HL-60 (cell line): Measurements from ENCODE around the gene MNAT1.

Experiments
- DNase-seq, 2 experiments: peaks; one replicate each; pipeline ENCODE4 v3.0.0-alpha.2; 2010 to 2020; ENCODE audit warnings: low read depth in 1 of 2, low spot score in 1 of 2
- H3K27ac ChIP-seq: fragments of 250-450 bp; sonication (Bioruptor Pico); replicated peaks from 2 replicates; pipeline ENCODE4 v1.5.1; 2020; ENCODE audit warnings: mild to moderate bottlenecking, moderate library complexity
- H3K27me3 ChIP-seq: fragments of 250-450 bp; sonication (Bioruptor Pico); 2 replicates; pipeline ENCODE4 v1.5.1; 2021; ENCODE audit warnings: mild to moderate bottlenecking, moderate library complexity; ENCODE audit not compliant: insufficient read depth, poor library complexity, severe bottlenecking
- H3K4me3 ChIP-seq: replicated peaks from 2 replicates; pipeline ENCODE4 v1.5.1; 2011; ENCODE audit warnings: mild to moderate bottlenecking, control low read depth, low read length; ENCODE audit not compliant: insufficient read depth
- GABPA ChIP-seq: IDR thresholded peaks from 2 replicates; pipeline ENCODE4 v1.6.1; 2012; ENCODE audit warnings: low read depth
- POLR2AphosphoS5 ChIP-seq: IDR thresholded peaks from 2 replicates; pipeline ENCODE4 v1.6.1; 2012; ENCODE audit warnings: low read depth
- SPI1 ChIP-seq: IDR thresholded peaks from 2 replicates; pipeline ENCODE4 v1.6.1; 2012; ENCODE audit warnings: low read depth, mild to moderate bottlenecking, borderline replicate concordance
- TF ChIP-seq, protein P1 (sequence below): IDR thresholded peaks from 2 replicates; pipeline ENCODE4 v1.6.1; 2012; ENCODE audit warnings: low read depth; ENCODE audit not compliant: insufficient replicate concordance
- TF ChIP-seq, protein P2 (sequence below): IDR thresholded peaks from one replicate; pipeline ENCODE4 v1.5.1; 2011; ENCODE audit warnings: low read length, control low read depth, inconsistent platforms; ENCODE audit not compliant: insufficient read depth

MNAT1 gene

DNA sequence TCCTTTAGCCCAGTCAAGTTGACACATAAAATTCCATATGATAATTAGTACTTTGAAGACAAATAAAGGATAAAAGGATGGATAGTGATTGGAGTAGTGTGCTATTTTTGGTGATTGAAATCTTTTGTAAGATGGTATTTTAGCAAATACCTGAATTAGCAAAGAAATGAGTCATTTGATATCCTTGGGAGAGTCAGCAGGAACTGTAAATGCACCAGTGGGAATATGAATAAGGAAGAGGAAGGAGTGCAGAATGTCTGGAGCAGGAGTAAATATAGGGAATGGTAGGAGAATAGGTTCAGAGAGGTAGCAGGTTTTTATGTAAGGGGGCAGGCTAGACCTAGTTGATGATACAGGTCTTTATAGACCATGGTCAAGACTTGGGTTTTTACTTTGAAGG lies 171.4 kb downstream of the MNAT1 start:
- no peaks in the 10 kb centered on the region for H3K27me3 ChIP-seq
- DNase-seq, result no peak
- TF ChIP-seq POLR2AphosphoS5 (no peak), GABPA (no peak), SPI1 (no peak)
- TF ChIP-seq, protein P1, sequence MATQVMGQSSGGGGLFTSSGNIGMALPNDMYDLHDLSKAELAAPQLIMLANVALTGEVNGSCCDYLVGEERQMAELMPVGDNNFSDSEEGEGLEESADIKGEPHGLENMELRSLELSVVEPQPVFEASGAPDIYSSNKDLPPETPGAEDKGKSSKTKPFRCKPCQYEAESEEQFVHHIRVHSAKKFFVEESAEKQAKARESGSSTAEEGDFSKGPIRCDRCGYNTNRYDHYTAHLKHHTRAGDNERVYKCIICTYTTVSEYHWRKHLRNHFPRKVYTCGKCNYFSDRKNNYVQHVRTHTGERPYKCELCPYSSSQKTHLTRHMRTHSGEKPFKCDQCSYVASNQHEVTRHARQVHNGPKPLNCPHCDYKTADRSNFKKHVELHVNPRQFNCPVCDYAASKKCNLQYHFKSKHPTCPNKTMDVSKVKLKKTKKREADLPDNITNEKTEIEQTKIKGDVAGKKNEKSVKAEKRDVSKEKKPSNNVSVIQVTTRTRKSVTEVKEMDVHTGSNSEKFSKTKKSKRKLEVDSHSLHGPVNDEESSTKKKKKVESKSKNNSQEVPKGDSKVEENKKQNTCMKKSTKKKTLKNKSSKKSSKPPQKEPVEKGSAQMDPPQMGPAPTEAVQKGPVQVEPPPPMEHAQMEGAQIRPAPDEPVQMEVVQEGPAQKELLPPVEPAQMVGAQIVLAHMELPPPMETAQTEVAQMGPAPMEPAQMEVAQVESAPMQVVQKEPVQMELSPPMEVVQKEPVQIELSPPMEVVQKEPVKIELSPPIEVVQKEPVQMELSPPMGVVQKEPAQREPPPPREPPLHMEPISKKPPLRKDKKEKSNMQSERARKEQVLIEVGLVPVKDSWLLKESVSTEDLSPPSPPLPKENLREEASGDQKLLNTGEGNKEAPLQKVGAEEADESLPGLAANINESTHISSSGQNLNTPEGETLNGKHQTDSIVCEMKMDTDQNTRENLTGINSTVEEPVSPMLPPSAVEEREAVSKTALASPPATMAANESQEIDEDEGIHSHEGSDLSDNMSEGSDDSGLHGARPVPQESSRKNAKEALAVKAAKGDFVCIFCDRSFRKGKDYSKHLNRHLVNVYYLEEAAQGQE, result no peak
- TF ChIP-seq, protein P2, sequence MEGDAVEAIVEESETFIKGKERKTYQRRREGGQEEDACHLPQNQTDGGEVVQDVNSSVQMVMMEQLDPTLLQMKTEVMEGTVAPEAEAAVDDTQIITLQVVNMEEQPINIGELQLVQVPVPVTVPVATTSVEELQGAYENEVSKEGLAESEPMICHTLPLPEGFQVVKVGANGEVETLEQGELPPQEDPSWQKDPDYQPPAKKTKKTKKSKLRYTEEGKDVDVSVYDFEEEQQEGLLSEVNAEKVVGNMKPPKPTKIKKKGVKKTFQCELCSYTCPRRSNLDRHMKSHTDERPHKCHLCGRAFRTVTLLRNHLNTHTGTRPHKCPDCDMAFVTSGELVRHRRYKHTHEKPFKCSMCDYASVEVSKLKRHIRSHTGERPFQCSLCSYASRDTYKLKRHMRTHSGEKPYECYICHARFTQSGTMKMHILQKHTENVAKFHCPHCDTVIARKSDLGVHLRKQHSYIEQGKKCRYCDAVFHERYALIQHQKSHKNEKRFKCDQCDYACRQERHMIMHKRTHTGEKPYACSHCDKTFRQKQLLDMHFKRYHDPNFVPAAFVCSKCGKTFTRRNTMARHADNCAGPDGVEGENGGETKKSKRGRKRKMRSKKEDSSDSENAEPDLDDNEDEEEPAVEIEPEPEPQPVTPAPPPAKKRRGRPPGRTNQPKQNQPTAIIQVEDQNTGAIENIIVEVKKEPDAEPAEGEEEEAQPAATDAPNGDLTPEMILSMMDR, result no peak
- no peak overlapping the region for H3K27ac ChIP-seq
- no peak overlapping the region for H3K4me3 ChIP-seq

DNA sequence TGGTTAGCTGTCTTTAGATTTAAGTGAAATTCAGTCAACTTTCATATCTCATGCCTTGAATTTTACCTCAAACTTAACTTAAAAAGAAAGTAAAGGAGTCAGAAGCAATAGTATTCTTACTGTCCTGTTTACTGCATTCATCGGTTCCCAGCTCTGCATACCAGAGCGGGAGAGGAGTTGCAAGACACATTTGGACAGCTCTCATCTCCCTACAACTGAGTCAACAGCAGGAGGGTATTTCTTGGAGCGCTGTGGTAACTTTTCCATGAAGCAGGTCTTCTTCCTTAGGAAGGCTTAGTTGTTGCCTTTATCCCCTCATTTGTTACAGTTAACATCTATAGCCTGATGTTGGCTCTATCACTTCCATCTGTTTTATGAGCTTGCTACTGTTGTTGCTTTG lies 181.2 kb downstream of the MNAT1 start:
- TF ChIP-seq, protein P1, result no peak
- no peak for TF ChIP-seq SPI1
- TF ChIP-seq, protein P2, result no peak
- no peak for TF ChIP-seq GABPA
- no peak for TF ChIP-seq POLR2AphosphoS5
- no peak for DNase-seq
- no peaks in the 10 kb centered on the region for H3K27me3 ChIP-seq
- no peak overlapping the region for H3K4me3 ChIP-seq
- no peak overlapping the region for H3K27ac ChIP-seq

DNA sequence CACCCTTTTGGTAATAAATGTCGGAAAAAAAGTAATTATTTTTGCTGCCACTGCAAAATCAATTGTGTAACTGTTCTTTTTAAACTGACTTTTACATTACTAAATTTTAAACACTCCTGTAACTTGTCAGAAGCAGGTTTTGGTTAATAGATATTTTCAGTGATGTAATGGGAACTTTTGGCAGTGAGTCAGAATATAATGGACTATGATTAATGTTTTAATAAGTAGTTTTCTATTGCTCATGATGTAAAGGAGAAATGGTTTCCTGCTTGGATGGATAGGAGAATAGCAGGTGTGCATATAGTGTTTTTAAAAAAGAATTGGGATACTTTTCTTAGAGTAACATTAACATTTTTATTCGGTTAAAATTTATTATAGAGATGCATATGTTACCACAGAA lies 187.5 kb downstream of the MNAT1 start:
- Histone ChIP-seq H3K27ac (no peak overlapping the region), H3K4me3 (no peak overlapping the region), H3K27me3 (no peaks in the 10 kb centered on the region)
- TF ChIP-seq GABPA, result no peak
- DNase-seq, result no peak

DNA sequence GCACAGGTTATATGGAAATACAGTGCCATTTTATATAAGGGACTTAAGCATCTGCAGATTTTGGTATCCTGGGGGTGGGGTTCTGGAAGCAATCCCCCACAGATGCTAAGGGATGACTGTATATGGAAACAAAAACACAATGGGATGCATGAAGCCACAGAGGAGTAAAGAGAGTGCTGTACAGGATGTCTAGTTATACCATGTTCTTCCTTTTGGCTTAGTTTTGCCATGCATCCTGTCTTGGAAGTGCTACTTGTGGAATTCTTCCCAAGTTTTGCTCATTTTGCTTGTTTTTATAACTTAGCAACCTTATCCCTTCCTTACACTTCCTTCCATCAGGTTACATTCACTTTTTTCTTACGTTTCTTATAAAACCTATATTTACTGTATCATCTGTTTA lies 190.7 kb downstream of the MNAT1 start:
- H3K4me3 ChIP-seq, result no peak overlapping the region
- H3K27ac ChIP-seq, result no peak overlapping the region
- no peak for TF ChIP-seq SPI1
- TF ChIP-seq, protein P1, result no peak
- TF ChIP-seq, protein P2, result no peak
- TF ChIP-seq GABPA, result no peak
- no peak for TF ChIP-seq POLR2AphosphoS5
- no peak for DNase-seq
- no peaks in the 10 kb centered on the region for H3K27me3 ChIP-seq
